ENCODE results near the gene ASB1. TPM values are rescaled to one million over a fixed set of nuclear protein-coding genes. Genes with fewer than 3 reads are reported as not detected.

Gene ASB1
- total RNA-seq, 1 experiment from 2014 or later = 46.0 TPM

DNA sequence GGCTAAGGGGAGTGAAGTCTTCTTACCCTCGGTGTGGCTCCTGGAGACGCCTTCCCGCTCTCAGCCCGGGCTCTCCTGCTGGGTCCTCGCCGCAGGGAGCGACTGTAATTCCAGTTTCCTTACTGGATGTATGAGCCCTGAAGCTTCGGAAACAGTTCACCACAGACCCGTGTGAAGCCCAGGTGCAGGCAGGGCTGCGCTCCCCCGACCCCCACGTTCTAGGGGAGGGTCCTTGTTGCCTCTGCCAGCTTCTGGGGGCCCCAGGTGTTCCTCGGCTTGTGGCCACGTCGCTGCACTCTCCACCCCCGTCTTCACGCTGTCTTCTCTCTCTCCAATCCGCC is 5.1 kb upstream of the ASB1 start:
- H3K36me3 Mint-ChIP-seq (ENCODE audit: insufficient read depth in 1 of 3, low read depth in 3 of 3) = peaks cover 0 to 3% (median 0%) of the 10 kb centered on the region in 3 experiments; a peak in 2 of 7 replicates
- WGBS (ENCODE audit: extremely low coverage, insufficient read length, low lambda C conversion rate) = no CpG with 5 or more reads among the region's 18 CpGs
- H3K23ac ChIP-seq (ENCODE audit: insufficient read length, low read depth, low read length) = no peak overlapping the region
- no peaks in the 10 kb centered on the region; the same call in 1 of the 2 replicates for H3K27me3 Mint-ChIP-seq (ENCODE audit: low read depth)
- H3K23me2 ChIP-seq (ENCODE audit: insufficient read length, low read depth, low read length, poor library complexity, severe bottlenecking) = peaks cover 5% of the 10 kb centered on the region
- TF ChIP-seq, protein P1, sequence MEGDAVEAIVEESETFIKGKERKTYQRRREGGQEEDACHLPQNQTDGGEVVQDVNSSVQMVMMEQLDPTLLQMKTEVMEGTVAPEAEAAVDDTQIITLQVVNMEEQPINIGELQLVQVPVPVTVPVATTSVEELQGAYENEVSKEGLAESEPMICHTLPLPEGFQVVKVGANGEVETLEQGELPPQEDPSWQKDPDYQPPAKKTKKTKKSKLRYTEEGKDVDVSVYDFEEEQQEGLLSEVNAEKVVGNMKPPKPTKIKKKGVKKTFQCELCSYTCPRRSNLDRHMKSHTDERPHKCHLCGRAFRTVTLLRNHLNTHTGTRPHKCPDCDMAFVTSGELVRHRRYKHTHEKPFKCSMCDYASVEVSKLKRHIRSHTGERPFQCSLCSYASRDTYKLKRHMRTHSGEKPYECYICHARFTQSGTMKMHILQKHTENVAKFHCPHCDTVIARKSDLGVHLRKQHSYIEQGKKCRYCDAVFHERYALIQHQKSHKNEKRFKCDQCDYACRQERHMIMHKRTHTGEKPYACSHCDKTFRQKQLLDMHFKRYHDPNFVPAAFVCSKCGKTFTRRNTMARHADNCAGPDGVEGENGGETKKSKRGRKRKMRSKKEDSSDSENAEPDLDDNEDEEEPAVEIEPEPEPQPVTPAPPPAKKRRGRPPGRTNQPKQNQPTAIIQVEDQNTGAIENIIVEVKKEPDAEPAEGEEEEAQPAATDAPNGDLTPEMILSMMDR (conservative IDR thresholded peaks at IDR 0.05) = no peak
- H3K4me1 Mint-ChIP-seq = peaks cover 31 to 32% of the 10 kb centered on the region in 2 experiments
- H2BK15ac ChIP-seq (ENCODE audit: low read depth, low read length) = no peak overlapping the region
- no peaks in the 10 kb centered on the region for H3K79me2 ChIP-seq (ENCODE audit: insufficient read depth, low read length)
- H4K91ac ChIP-seq (ENCODE audit: insufficient read length, low read depth, low read length) = no peak overlapping the region
- DNase-seq = no peak
- peaks cover under 1 to 3% of the 10 kb centered on the region in 2 experiments; a peak in 2 of 5 replicates for H3K9me3 Mint-ChIP-seq
- H4K8ac ChIP-seq (replicated peaks; ENCODE audit: insufficient read length, low read depth, low read length) = no peak overlapping the region
- H4K20me1 ChIP-seq (ENCODE audit: control insufficient read depth, insufficient read depth, insufficient read length) = no peaks in the 10 kb centered on the region
- no peaks in the 10 kb centered on the region for H3K79me1 ChIP-seq (ENCODE audit: insufficient read depth, low read depth, low read length, poor library complexity, severe bottlenecking)
- H3K27ac ChIP-seq (ENCODE audit: insufficient read length, low read depth, low read length) = no peak overlapping the region
- H3K56ac ChIP-seq (ENCODE audit: insufficient read length, low read depth, low read length) = no peak overlapping the region
- no peak overlapping the region for H3K14ac ChIP-seq (ENCODE audit: insufficient read depth, low read length)
- H2BK5ac ChIP-seq (ENCODE audit: insufficient read length, low read length) = no peak overlapping the region
- no peak overlapping the region for H2AK5ac ChIP-seq (ENCODE audit: insufficient read length, low read length)
- no peaks in the 10 kb centered on the region; the same call in 1 of the 2 replicates for H3K4me1 ChIP-seq (ENCODE audit: insufficient read depth, low read length)
- H3K4ac ChIP-seq (ENCODE audit: low read depth, low read length) = no peak overlapping the region
- no peak overlapping the region for H3K18ac ChIP-seq (ENCODE audit: insufficient read length, low read depth, low read length)
- no peak overlapping the region for H2BK20ac ChIP-seq (ENCODE audit: low read depth, low read length, poor library complexity, severe bottlenecking)
- no peak overlapping the region for H3T11ph ChIP-seq (ENCODE audit: low read length)
- H3K27ac Mint-ChIP-seq = peak overlapping the region in 1 of 3 experiments; percentile 86; a peak in 3 of 7 replicates
- H3K9me3 ChIP-seq (ENCODE audit: control insufficient read depth, low read depth, low read length) = no peaks in the 10 kb centered on the region
- H3K27me3 ChIP-seq (ENCODE audit: insufficient read depth, low read length) = no peaks in the 10 kb centered on the region
- H4K5ac ChIP-seq (ENCODE audit: insufficient read length, low read depth, low read length) = no peak overlapping the region
- no peak overlapping the region for H2BK12ac ChIP-seq (ENCODE audit: insufficient read length, low read depth, low read length)
- H2AFZ ChIP-seq (ENCODE audit: low read length) = no peak overlapping the region
- peak overlapping the region in 1 of 2 experiments; percentile 64; a peak in 2 of 5 replicates for H3K4me3 Mint-ChIP-seq
- no peak overlapping the region for H2BK120ac ChIP-seq (ENCODE audit: low read depth, low read length, poor library complexity, severe bottlenecking)
- H3K9ac ChIP-seq (ENCODE audit: extremely low read depth, insufficient read length, low read length) = no peak overlapping the region
- no peak overlapping the region for H3K4me2 ChIP-seq (ENCODE audit: insufficient read depth, insufficient read length, low read length)
